HG02981 (cell line): Measurements from ENCODE around the gene PHACTR3.
"Not testable (repeated sequence)": the region's sequence is repeated elsewhere in the genome, so short reads cannot be mapped to it uniquely, and the experiment has no call there.

Experiments used
- ATAC-seq: cut with Tn5 transposase; IDR thresholded peaks from one replicate; pipeline ENCODE4 v1.9.1; 2021; ENCODE audit warnings: mild to moderate bottlenecking, moderate library complexity; ENCODE audit not compliant: unreplicated experiment

Gene PHACTR3

GRCh38 chr20:59836767-59837166, 232.4 kb downstream of the PHACTR3 start:
- ATAC-seq: no peak

- no peak for ATAC-seq
Observed at GRCh38 chr20:59837623-59838394, 233.5 kb downstream of the PHACTR3 start.

DNA sequence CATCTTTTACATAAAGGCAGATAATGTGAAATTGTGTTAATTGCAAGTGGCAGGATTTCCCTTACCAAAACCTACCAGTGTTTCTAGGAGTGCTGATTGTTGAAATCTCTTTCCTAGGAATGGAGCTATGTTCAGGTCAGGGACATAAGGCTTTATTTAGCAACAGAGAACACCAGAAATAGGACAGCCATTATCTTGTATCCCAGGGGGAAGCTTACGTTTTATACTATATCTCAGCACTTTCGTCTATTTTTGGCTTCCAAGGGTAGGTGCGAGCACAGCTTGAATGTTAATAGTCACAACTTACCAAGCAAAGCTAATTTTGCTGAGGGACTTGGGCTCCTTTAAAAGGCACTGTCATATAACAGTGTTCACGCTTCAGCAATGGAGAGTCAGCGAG, 235.1 kb downstream of the PHACTR3 start:
- ATAC-seq: no peak

- no peak for ATAC-seq
Observed at GRCh38 chr20:59845472-59845871, 241.1 kb downstream of the PHACTR3 start.

DNA sequence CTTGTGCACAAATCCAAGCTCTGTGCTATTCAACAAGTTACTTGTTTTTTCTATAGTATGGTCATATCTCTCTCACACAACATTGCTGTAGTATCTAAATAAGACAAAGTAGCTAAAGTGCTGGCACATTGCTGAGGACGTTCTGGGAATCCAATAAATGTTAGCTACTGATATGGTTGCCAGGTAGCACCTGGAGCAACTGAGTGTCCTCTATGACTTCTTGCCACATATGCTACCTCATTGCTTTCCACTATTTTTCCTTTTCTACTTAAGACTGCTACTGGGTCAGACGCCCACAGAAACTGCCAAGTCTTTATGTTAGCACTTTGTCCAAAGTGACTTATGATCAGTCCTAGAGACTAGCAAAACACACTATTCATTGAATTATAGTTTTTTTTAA, 243.8 kb downstream of the PHACTR3 start:
- no peak for ATAC-seq

GRCh38 chr20:59850018-59850641, 245.8 kb downstream of the PHACTR3 start:
- ATAC-seq: no peak

GRCh38 chr20:59856526-59856925, 252.2 kb downstream of the PHACTR3 start:
- ATAC-seq: not testable (repeated sequence)

DNA sequence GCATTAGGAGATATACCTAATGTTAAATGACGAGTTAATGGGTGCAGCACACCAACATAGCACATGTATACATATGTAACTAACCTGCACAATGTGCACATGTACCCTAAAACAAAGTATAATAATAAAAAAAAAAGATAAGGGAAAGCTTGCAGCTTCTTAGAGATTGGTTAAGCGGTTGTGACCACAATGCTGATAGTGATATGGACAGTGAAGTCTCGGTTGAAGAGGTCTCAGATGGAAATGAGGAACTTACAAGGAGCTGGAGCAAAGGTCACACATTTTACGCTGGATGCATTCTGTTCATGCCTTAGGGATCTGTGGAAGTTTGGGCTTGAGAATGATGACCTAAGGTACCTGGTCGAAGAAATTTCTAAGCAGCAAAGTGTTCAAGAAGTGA, 252.6 kb downstream of the PHACTR3 start:
- ATAC-seq: not testable (repeated sequence)

GRCh38 chr20:59857966-59858365, 253.6 kb downstream of the PHACTR3 start:
- ATAC-seq: no peak

- ATAC-seq: no peak
Observed at GRCh38 chr20:59858425-59858824, 254.1 kb downstream of the PHACTR3 start.

DNA sequence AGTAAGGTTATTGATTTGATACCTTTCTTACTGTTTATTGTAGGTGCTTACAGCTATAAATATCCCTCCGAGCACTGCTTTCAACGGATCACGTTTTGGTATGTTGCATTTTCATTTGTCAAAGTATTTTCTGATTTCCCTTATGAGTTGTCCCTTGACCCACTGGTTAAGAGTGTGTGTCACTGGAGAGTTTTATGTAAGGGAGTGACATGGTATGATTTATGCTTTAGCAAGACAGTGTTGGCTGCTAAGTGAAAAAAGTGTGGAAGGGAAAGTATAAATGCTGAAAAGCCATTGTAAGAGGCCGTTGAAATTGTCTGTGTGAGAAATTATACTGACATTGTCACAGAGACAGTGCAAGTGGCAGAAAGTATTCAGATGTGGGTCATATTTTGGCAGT, 257.1 kb downstream of the PHACTR3 start:
- ATAC-seq: no peak

GRCh38 chr20:59863058-59863457, 258.7 kb downstream of the PHACTR3 start:
- no peak for ATAC-seq

DNA sequence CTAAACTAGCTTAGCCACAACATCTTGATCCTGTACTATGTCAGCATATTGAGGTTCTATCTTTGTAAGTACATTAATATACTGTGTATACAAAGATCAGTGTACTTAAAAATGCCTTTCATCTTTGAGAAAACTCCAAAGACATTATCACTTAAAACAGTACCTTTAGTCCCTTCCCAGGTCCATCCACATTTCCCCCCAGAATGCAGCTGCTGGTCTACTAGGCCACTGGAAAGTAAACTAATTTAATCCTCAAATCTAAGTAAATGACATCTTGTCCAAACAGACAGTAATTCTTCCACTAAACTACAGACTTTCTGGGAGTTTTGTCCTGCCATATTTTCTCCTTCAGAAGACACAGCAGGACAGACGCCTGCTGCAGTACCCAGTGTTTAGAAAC, 260.4 kb downstream of the PHACTR3 start:
- ATAC-seq: no peak

DNA sequence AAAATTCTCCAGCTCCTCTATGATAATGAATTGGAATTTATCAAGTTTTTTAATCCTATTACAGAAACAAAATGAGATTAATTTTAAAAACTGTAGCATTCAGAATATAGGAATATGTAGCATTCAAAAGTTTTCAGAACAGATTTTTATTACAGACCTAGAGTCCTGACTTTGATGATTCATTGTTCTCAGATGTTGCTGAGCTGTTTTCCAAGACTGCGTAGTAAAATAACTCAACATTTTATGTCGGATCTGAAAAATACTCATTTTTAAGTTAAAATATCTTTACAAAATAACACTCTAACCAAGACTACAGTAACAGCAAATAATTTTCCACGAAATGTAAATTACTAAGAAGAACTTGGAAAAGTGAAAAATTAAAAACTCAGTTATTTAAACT, 262.0 kb downstream of the PHACTR3 start:
- ATAC-seq: no peak

- ATAC-seq: no peak
Observed at GRCh38 chr20:59871096-59871495, 266.8 kb downstream of the PHACTR3 start.

DNA sequence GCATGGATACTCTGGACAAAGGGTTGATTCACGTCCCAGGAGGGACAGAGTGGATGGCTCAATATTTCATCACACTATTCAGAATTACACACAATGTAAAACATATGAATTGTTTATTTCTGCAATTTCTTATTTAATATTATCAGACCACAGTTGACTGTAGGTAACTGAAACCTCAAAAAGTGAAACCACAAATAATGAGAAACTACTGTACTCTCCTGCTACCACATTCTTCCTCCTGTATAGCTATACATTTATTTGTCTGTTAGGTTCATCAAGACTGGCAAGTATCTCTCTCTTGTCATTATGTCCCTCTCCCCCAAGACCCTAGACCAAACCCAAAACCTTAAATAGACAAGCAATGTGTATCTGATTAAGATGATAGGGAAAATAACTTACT, 269.1 kb downstream of the PHACTR3 start:
- no peak for ATAC-seq

GRCh38 chr20:59880198-59880597, 275.9 kb downstream of the PHACTR3 start:
- no peak for ATAC-seq

- ATAC-seq: no peak
Observed at GRCh38 chr20:59884494-59884893, 280.2 kb downstream of the PHACTR3 start.

DNA sequence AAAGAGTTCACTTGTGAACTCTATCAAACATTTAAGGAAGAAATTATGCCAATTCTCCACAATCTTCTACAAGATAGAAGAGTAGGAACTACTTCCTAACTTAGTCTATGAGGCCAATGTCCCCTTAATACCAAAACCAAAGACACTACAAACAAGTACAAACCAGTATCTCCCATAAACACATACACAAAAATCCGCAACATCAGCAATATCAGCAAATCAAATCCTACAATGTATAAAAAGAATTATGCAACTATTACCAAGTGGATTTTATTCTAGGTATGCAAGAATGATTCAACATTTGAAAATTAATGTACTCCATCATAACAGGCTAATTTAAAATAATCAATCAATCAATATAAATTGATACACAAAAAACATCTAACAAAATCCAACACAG, 283.7 kb downstream of the PHACTR3 start:
- no peak for ATAC-seq

DNA sequence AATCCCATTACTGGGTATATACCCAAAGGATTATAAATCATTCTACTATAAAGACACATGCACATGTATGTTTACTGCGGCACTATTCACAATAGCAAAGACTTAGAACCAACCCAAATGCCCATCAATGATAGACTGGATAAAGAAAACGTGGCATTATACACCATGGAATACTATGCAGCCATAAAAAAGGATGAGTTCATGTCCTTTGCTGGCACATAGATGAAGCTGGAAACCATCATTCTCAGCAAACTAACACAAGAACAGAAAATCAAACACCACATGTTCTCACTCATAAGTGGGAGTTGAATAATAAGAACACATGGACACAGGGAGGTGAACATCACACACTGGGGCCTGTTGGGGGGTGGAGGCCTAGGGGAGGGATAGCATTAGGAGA, 285.7 kb downstream of the PHACTR3 start:
- not testable (repeated sequence) for ATAC-seq

GRCh38 chr20:59891581-59891980, 287.2 kb downstream of the PHACTR3 start:
- no peak for ATAC-seq

- ATAC-seq: no peak
Observed at GRCh38 chr20:59895908-59896307, 291.6 kb downstream of the PHACTR3 start.
